IPS DF 4.7 (cell line): ENCODE data around the gene KMT2B.

ENCODE experiments used
- DNase-seq: peaks from one replicate; pipeline ENCODE4 v3.0.0-alpha.2; 2013; ENCODE audit warnings: low spot score; ENCODE audit errors: extremely low read depth

The KMT2B gene

DNA sequence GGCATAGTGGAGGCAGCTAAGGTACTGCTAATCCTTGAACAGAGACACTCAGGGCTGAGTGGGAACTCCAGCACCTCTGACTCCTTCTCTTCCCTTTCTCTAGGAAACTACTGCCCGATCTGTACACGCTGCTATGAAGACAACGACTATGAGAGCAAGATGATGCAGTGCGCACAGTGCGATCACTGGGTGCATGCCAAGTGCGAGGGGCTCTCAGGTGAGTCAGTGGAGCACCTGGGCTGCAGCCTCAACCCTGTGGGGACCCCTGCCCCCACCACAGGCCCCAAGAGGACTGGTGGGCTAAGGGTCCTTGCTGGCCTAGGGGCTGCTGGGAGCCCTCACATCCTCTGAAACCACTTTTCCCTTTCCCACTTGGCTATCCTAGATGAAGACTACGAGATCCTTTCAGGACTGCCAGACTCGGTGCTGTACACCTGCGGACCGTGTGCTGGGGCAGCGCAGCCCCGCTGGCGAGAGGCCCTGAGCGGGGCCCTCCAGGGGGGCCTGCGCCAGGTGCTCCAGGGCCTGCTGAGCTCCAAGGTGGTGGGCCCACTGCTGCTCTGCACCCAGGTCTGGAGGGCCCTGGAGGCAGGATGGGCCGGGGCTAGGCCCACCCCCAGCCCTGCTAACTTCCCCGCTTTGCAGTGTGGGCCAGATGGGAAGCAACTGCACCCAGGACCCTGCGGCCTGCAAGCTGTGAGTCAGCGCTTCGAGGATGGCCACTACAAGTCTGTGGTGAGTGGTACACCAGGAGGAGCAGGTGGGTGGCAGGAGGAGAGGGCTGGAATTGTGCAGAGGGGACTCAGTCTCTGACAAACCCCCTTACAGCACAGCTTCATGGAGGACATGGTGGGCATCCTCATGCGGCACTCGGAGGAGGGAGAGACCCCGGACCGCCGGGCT, 9.5 kb downstream of the KMT2B start:
- no peak for DNase-seq

- no peak for DNase-seq
These were observed 10.3 kb downstream of the KMT2B start for GRCh38 chr19:35727956-35728706.

DNA sequence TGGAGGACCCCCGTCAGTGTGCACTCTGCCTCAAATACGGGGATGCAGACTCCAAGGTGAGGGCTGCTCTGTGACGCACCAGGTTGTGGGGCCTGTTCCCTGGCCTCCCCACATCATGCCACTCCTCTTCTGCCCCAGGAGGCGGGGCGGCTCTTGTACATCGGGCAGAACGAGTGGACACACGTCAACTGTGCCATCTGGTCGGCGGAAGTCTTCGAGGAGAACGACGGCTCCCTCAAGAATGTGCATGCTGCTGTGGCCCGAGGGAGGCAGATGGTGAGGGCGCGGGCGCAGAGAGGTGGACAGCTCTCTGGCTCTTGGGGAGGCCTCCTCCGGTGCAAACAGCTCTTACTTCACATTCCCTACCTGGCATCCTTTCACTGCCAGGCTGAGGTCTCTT, 11.2 kb downstream of the KMT2B start:
- DNase-seq: no peak

DNA sequence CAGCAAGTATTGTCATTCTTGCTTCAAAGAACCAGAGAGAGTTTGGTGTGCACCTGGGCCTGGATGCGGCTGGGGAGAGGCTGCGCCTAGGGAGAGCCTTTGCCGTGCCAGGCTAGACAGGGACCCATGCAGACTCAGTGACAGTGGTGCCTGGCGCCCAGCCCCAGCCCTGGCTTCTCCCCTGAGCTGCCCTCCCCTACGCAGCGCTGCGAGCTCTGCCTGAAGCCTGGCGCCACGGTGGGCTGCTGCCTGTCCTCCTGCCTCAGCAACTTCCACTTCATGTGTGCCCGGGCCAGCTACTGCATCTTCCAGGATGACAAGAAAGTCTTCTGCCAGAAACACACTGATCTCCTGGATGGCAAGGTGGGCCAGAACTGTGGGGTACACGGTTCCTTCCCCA, 12.0 kb downstream of the KMT2B start:
- no peak for DNase-seq

DNA sequence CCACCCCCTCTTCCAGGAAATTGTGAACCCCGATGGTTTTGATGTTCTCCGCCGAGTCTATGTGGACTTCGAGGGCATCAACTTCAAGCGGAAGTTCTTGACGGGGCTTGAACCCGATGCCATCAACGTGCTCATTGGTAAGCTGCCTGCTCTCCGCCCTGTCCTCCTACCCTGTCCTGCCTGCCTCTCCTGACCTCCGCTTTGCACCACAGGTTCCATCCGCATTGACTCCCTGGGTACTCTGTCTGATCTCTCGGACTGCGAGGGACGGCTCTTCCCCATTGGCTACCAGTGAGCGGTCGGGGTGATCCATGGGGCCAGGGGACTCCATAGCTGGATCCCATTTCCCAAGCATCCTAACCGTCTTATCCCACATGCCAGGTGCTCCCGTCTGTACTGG, 12.5 kb downstream of the KMT2B start:
- no peak for DNase-seq

- no peak for DNase-seq
These were observed 13.6 kb downstream of the KMT2B start for GRCh38 chr19:35731353-35731752.

DNA sequence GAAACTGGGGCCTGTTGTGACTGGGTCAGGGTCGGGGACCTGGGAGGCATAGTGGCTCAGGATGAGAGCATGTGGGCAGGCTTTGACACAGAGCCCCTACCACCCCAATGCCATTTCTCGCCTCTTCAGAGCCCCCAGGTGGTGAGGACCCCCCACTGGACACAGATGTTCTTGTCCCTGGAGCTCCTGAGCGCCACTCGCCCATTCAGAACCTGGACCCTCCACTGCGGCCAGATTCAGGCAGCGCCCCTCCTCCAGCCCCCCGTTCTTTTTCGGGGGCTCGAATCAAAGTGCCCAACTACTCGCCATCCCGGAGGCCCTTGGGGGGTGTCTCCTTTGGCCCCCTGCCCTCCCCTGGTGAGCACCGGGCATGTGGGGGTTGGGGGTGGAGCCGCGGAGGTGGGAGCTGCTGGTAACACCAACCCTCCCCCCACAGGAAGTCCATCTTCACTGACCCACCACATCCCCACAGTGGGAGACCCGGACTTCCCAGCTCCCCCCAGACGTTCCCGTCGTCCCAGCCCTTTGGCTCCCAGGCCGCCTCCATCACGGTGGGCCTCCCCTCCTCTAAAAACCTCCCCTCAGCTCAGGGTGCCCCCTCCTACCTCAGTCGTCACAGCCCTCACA, 14.1 kb downstream of the KMT2B start:
- DNase-seq: no peak

DNA sequence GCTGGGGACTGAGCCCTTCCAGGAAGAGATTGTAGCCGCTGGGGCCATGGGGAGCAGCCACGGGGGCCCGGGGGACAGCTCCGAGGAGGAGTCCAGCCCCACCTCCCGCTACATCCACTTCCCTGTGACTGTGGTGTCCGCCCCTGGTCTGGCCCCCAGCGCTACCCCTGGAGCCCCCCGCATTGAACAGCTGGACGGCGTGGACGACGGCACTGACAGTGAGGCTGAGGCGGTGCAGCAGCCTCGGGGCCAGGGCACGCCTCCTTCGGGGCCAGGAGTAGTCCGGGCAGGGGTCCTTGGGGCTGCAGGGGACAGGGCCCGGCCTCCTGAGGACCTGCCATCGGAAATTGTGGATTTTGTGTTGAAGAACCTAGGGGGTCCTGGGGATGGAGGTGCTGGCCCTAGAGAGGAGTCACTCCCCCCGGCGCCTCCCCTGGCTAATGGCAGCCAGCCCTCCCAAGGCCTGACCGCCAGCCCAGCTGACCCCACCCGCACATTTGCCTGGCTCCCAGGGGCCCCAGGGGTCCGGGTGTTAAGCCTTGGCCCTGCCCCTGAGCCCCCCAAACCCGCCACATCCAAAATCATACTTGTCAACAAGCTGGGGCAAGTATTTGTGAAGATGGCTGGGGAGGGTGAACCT, 14.9 kb downstream of the KMT2B start:
- no peak for DNase-seq

GRCh38 chr19:35733180-35734125, 15.7 kb downstream of the KMT2B start:
- DNase-seq: no peak

DNA sequence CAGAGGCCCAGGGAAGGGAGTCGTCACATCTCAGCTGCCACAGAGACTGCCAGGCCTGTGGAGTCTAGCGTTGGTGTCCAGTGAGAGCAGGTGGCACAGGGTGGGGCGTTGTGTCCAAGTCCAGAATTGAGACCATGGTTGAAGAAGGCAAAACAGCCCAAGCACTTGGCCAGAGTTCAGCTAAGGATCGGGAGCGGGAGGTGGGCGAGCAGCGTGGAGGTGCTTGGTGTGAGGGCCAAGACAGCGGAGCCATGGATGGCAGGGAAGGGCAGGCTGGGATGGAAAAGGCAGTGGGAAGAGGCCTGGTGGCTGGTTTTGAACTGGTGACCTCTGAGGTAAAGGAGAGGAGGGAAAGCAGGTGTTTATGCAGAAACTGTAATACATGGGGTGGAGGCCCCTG, 16.5 kb downstream of the KMT2B start:
- DNase-seq: no peak

- DNase-seq: no peak
These were observed 17.1 kb downstream of the KMT2B start for GRCh38 chr19:35734889-35735288.

- no peak for DNase-seq
These were observed 19.4 kb downstream of the KMT2B start for GRCh38 chr19:35736913-35737886.

GRCh38 chr19:35738021-35738886, 20.5 kb downstream of the KMT2B start:
- DNase-seq: no peak

- no peak for DNase-seq
These were observed 21.1 kb downstream of the KMT2B start for GRCh38 chr19:35738887-35739229.

DNA sequence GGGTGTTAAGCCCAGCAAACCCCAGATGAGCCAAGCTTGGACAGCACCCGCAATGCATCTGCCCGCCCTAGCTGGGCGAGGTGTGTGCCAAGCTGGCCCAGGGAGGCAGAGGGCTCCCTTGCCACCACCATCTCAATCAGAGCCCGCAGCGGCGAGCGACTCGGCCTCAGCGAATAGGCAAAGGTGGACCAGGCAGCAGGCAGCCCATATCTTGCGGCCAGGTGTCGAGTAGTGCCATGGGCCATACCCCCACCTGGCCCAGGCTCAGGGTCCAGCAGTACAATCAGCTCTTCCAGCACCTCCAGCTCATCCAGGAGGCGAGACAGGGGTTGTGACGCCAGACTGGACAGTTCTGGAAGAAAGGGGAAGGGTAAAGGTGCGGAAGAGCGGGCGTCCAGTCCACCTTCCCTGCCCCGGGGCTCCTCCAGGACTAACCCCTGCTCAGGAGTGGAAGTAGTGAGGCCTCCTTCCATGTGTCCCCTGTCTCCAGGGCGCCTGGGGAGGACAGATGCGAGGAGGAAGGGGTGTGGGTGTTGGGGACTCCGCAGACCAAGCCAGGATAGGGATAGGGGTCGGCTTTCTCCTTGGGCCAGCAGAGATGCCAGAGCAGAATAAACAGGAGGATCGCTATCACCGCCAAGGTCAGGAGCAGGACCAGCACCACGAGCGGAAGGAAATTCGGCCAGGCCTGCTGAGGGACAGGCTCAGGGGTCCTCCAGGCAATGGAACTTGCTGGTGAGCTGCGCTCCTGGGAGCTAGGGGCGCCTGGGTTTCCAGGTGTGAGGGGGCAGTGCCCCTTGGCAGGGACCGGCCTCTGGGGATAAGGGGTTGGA, 21.7 kb downstream of the KMT2B start:
- DNase-seq: no peak

DNA sequence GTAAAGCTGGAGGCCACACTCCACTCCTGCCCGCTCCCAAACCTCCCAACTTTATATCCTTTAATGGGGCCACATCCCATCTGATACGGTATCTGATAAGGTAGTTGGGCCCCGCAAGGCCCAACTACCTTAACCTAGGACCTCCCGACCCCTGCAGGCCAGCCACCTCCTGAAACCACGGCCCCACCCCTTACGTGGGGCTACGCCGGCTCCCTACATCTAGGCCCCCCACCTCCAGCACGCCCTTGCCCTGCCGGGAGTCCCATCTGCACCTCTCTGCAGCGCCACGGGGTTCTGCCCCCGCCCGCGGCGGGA, 22.3 kb downstream of the KMT2B start:
- no peak for DNase-seq

DNA sequence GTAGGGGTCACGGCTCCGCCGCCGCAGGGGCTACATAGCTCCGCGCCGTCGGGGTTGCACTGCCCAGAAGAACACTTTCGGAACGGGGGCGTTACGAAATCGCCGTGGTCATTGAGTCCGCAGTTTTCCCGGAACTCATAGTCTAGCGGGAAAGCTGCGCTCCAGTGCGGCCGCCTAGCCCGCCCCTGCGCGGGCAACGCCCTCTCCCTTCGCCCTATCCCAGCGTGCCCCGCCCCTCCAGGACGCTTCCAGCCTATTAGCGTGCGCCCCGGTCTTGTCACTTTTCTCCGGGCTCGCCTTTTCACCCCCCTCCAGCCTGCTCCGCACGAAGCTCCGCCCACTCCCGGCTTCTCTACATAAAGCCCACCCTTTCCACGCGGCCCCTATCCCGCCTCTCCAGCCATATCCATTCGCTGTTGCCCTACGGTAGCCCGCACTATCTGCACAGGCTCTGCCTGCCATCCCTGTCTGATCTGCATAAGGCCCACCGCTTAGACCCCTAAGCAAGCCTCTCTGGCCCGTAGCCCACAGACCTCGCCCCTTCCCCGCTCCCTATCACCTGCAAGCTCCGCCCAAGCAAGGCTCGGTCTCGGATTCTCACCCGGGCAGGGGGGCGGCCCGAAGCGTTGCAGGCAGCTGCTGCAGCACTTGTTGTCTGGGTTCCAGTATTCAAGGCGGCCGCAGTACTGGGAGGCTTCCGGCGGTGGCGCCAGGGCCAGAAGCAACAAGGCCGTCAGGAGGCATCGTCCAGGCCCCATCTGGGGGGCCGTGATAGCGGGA, 22.8 kb downstream of the KMT2B start:
- no peak for DNase-seq
